HepG2 (cell line): ENCODE measurements around the gene KIRREL3. TPM values are rescaled to one million over a fixed set of nuclear protein-coding genes. Genes with fewer than 3 reads are reported as not detected.

Source experiments
- ATAC-seq: fragments of 200-7000 bp; cut with Tn5 transposase; 3 replicates; pipeline ENCODE4 v1.9.1; 2020; ENCODE audit warnings: mild to moderate bottlenecking, moderate library complexity
- BruUV-seq: library from RNA; stranded (reverse); fragments of 400-500 nt; replicated peaks from 2 replicates; lab custom pipeline; 2021; lab: Mats Ljungman, UMichigan
- CTCF ChIA-PET: fragments of 300-600 bp; formaldehyde crosslinking; extraction: SDS; loops from one replicate; lab custom pipeline; 2021; ENCODE audit warnings: low total read pairs, inconsistent platforms, low intra/inter-chr PET ratio; lab: Yijun Ruan, JAX
- POLR2A ChIA-PET: fragments of 350-600 bp; sonication (Branson Sonifier 250); formaldehyde crosslinking; loops from one replicate; lab custom pipeline; 2020; ENCODE audit warnings: antibody characterized with exemption, inconsistent platforms; lab: Yijun Ruan, JAX
- DNase-seq: peaks from one replicate; pipeline ENCODE4 v3.0.0-alpha.2; 2015; ENCODE audit warnings: low spot score
- FAIRE-seq: peaks from 3 replicates; lab custom pipeline; 2011; peaks lifted over from hg19 to GRCh38; lab: Jason Lieb, UNC
- H2AFZ ChIP-seq: one replicate; pipeline ENCODE4 v1.6.1; 2011; ENCODE audit warnings: low read length, inconsistent platforms
- H3K27ac ChIP-seq: fragments of 300-600 bp; 3 replicates; pipeline ENCODE4 v1.8.0; 2011; ENCODE audit warnings: mixed run types, mild to moderate bottlenecking, mixed read lengths, low read length, inconsistent platforms; ENCODE audit not compliant: insufficient read depth; ENCODE audit errors: extremely low read length
- H3K27me3 ChIP-seq, 2 experiments: fragments of 200-600 bp in 1 of 2; 2 replicates in 1 of 2; 3 replicates in 1 of 2; pipeline versions ENCODE4 v1.6.0 to v1.8.0; 2011; ENCODE audit warnings: low read length in 2 of 2, mild to moderate bottlenecking in 2 of 2, moderate library complexity in 2 of 2, inconsistent platforms in 1 of 2; ENCODE audit not compliant: insufficient read depth in 2 of 2, control insufficient read depth in 1 of 2
- H3K36me3 ChIP-seq, 2 experiments: fragments of 200-600 bp in 1 of 2; replicated peaks in 1 of 2; 2 replicates in 1 of 2; 3 replicates in 1 of 2; pipeline versions ENCODE4 v1.5.1 to v1.8.0; 2011; ENCODE audit warnings: low read length in 2 of 2, inconsistent platforms in 1 of 2; ENCODE audit not compliant: insufficient read depth in 2 of 2, control insufficient read depth in 1 of 2
- H3K4me1 ChIP-seq: 2 replicates; pipeline ENCODE4 v1.5.1; 2012; ENCODE audit warnings: low read length, inconsistent platforms; ENCODE audit not compliant: insufficient read depth
- H3K4me2 ChIP-seq: 2 replicates; pipeline ENCODE4 v1.6.0; 2011; ENCODE audit warnings: low read depth, low read length, inconsistent platforms
- H3K4me3 ChIP-seq, 3 experiments: fragments of 200-600 bp in 1 of 3; sonication (generic), shearing (Covaris generic) in 1 of 3; replicated peaks in 1 of 3; 2 replicates each; pipeline ENCODE4 v1.5.1; 2011 to 2016; ENCODE audit warnings: low read length in 3 of 3, inconsistent platforms in 2 of 3, low read depth in 2 of 3, mild to moderate bottlenecking in 2 of 3, control low read depth in 1 of 3, mixed read lengths in 1 of 3; ENCODE audit not compliant: insufficient read depth in 1 of 3
- H3K79me2 ChIP-seq: one replicate; pipeline ENCODE4 v1.6.1; 2011; ENCODE audit warnings: low read length, inconsistent platforms; ENCODE audit not compliant: insufficient read depth
- H3K9ac ChIP-seq: 2 replicates; pipeline ENCODE4 v1.6.0; 2011; ENCODE audit warnings: mild to moderate bottlenecking, low read depth, low read length, inconsistent platforms; ENCODE audit not compliant: insufficient read depth
- H3K9me3 ChIP-seq: 2 replicates; pipeline ENCODE4 v1.5.1; 2012; ENCODE audit warnings: mild to moderate bottlenecking, low read length
- H4K20me1 ChIP-seq: 2 replicates; pipeline ENCODE4 v1.6.0; 2011; ENCODE audit warnings: inconsistent platforms, mild to moderate bottlenecking, low read length, moderate library complexity; ENCODE audit not compliant: insufficient read depth
- DMAP1 ChIP-seq: IDR thresholded peaks from 2 replicates; pipeline ENCODE4 v1.6.1; 2016
- ISL2 ChIP-seq: sonication (generic); formaldehyde crosslinking; IDR thresholded peaks from 2 replicates; pipeline ENCODE4 v1.5.0; 2020; ENCODE audit warnings: missing genetic modification reagents
- MYC ChIP-seq: sonication (generic); formaldehyde crosslinking; IDR thresholded peaks from 2 replicates; pipeline ENCODE4 v1.9.0; 2021; ENCODE audit warnings: missing genetic modification reagents, borderline replicate concordance
- TBP ChIP-seq: sonication (generic); formaldehyde crosslinking; IDR thresholded peaks from 2 replicates; pipeline ENCODE4 v1.5.0; 2020; ENCODE audit warnings: missing genetic modification reagents
- TCF12 ChIP-seq, 2 experiments: fragments of 450-650 bp in 1 of 2; sonication (generic) in 1 of 2; formaldehyde crosslinking in 1 of 2; IDR thresholded peaks; 2 replicates each; pipeline versions ENCODE4 v1.6.1 to v1.8.0; 2017 to 2022; ENCODE audit warnings: antibody characterized with exemption in 1 of 2, mild to moderate bottlenecking in 1 of 2, missing genetic modification reagents in 1 of 2, moderate library complexity in 1 of 2
- ZNF343 ChIP-seq: sonication (generic); formaldehyde crosslinking; IDR thresholded peaks from 2 replicates; pipeline ENCODE4 v1.4.0; 2020; ENCODE audit warnings: mild to moderate bottlenecking, missing genetic modification reagents
- WGBS: methylation state at CpG from one replicate; pipeline ENCODE4 v1.1.6; 2017; ENCODE audit warnings: low lambda C conversion rate; 5-methylcytosine and 5-hydroxymethylcytosine counted together
- in situ Hi-C: cut with HindIII; loops from 2 replicates; pipeline ENCODE4 v1.10.0; 2017; ENCODE audit warnings: low pct_unique_long_range_greater_than_20kb; ENCODE audit not compliant: extremely low pct_ligation_motif_present
- intact Hi-C: fragments of 100-400 bp; cut with micrococcal nuclease; formaldehyde crosslinking; loops from one replicate; pipeline ENCODE4 v1.10.0; 2022; ENCODE audit not compliant: unreplicated experiment
- polyA plus RNA-seq, 8 experiments: library from polyadenylated mRNA; depleted of rRNA in 3 of 8; stranded (reverse) in 7 of 8; unstranded in 1 of 8; fragments of >200 nt; fragmentation: Illumina TruSeq in 4 of 8; extraction: Trizol in 4 of 8; gene quantifications; 2 replicates each; pipeline versions ENCODE4 v1.2.1 to v1.2.3, GENCODE V29; 2011 to 2016; ENCODE audit warnings: low read depth in 4 of 8, missing spikeins in 1 of 8, mixed read lengths in 1 of 8; ENCODE audit not compliant: insufficient read depth in 1 of 8
- total RNA-seq, 5 experiments: library from RNA; depleted of rRNA; stranded (reverse); fragments of >200 nt; fragmentation: Illumina TruSeq; extraction: Trizol; gene quantifications; 2 replicates each; pipeline ENCODE4 v1.2.3, GENCODE V29; 2016; ENCODE audit warnings: low read depth in 1 of 5
- TF ChIP-seq, protein P1 (sequence below): sonication (generic); formaldehyde crosslinking; IDR thresholded peaks from 2 replicates; pipeline ENCODE4 v1.4.0; 2020; ENCODE audit warnings: missing genetic modification reagents

KIRREL3 gene
- total and polyA plus RNA-seq, 2 of the 13 experiments (the other 11 are each of a cell fraction or from before 2014, with no cell fraction given), result not detected

DNA sequence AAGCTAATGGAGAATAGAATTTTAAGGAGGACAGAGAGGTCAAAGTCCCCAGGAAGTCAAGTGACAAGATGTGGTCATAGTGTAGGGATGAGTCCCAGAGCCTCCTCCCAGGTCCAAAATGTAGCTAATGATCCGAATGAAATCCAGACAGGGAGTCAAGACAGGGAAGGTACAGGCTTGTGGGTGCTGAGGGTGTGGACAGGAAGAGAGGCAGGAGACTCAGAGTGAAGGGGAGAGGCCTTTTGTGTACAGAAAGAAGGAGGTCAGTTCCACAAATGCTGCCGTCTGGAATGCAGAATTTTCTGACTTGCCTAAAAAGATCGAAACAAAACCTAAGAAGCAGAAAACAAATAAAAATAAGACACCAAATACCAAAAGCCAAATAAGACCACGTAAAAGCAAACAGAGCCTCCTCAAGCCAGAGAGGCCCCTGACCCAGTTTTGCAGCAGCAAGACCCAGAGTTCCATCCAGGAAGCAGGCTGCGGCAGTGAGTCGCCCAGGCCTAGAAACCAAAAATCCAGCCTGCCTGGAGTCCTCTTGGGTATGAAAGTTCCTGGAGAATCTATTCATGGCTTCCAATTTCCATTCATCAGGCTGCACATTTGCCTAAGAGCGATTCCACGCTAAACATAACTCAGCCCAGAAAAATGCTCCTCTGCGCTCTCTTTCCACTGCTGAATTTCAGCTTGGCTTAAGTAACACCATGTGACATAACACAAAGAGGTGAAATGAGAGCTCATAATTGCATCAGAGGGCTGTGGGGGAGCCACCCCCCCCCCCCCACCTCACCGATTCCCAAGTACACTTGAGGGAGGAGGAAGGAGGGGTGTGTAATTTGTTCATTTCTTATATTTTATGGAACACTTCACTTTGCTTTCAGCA lies 71.2 kb downstream of the KIRREL3 start:
- ChIA-PET CTCF (no interaction called here), POLR2A (no interaction called here)
- WGBS, result 2% methylated on average over 7 of the region's 10 CpGs
- Histone ChIP-seq H3K27me3 (peaks cover 0 to 11% of the 10 kb centered on the region in 2 experiments; a peak in 1 of 5 replicates), H3K36me3 (no peaks in the 10 kb centered on the region), H3K4me1 (no peaks in the 10 kb centered on the region), H3K4me2 (no peak overlapping the region), H3K79me2 (no peaks in the 10 kb centered on the region), H3K9ac (no peak overlapping the region), H3K27ac (no peak overlapping the region), H4K20me1 (no peaks in the 10 kb centered on the region), H3K4me3 (no peak overlapping the region), H3K9me3 (no peaks in the 10 kb centered on the region), H2AFZ (no peak overlapping the region)
- intact Hi-C loops, result no loop called here
- no peak for ATAC-seq
- FAIRE-seq, result no peak
- DNase-seq, result no peak
- in situ Hi-C loops, result no loop called here
- BruUV-seq, result no TSS peak
- TF ChIP-seq ZNF343 (no peak), TBP (CRISPR knock-in tag) (no peak), TCF12 (IDR thresholded peaks at IDR 0.05) (no peak), TCF12 (CRISPR knock-in tag; IDR thresholded peaks at IDR 0.05) (no peak), ISL2 (CRISPR knock-in tag) (no peak), MYC (CRISPR knock-in tag) (no peak), DMAP1 (CRISPR knock-in tag) (no peak)
- TF ChIP-seq, protein P1, sequence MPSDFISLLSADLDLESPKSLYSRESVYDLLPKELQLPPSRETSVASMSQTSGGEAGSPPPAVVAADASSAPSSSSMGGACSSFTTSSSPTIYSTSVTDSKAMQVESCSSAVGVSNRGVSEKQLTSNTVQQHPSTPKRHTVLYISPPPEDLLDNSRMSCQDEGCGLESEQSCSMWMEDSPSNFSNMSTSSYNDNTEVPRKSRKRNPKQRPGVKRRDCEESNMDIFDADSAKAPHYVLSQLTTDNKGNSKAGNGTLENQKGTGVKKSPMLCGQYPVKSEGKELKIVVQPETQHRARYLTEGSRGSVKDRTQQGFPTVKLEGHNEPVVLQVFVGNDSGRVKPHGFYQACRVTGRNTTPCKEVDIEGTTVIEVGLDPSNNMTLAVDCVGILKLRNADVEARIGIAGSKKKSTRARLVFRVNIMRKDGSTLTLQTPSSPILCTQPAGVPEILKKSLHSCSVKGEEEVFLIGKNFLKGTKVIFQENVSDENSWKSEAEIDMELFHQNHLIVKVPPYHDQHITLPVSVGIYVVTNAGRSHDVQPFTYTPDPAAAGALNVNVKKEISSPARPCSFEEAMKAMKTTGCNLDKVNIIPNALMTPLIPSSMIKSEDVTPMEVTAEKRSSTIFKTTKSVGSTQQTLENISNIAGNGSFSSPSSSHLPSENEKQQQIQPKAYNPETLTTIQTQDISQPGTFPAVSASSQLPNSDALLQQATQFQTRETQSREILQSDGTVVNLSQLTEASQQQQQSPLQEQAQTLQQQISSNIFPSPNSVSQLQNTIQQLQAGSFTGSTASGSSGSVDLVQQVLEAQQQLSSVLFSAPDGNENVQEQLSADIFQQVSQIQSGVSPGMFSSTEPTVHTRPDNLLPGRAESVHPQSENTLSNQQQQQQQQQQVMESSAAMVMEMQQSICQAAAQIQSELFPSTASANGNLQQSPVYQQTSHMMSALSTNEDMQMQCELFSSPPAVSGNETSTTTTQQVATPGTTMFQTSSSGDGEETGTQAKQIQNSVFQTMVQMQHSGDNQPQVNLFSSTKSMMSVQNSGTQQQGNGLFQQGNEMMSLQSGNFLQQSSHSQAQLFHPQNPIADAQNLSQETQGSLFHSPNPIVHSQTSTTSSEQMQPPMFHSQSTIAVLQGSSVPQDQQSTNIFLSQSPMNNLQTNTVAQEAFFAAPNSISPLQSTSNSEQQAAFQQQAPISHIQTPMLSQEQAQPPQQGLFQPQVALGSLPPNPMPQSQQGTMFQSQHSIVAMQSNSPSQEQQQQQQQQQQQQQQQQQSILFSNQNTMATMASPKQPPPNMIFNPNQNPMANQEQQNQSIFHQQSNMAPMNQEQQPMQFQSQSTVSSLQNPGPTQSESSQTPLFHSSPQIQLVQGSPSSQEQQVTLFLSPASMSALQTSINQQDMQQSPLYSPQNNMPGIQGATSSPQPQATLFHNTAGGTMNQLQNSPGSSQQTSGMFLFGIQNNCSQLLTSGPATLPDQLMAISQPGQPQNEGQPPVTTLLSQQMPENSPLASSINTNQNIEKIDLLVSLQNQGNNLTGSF (CRISPR knock-in tag), result no peak
